K562 (cell line): ENCODE measurements around the gene CACNA1C. TPM values are rescaled to one million over a fixed set of nuclear protein-coding genes. Genes with fewer than 3 reads are reported as not detected.

Experiments used
- ATAC-seq: fragments of 200-7000 bp; cut with Tn5 transposase; 3 replicates; pipeline ENCODE4 v1.9.1; 2020; ENCODE audit warnings: moderate library complexity
- BruUV-seq: library from RNA; stranded (reverse); fragments of 400-500 nt; replicated peaks from 2 replicates; lab custom pipeline; 2021; lab: Mats Ljungman, UMichigan
- CTCF ChIA-PET: fragments of 300-600 bp; formaldehyde crosslinking; extraction: SDS; loops from one replicate; lab custom pipeline; 2021; ENCODE audit warnings: low intra/inter-chr PET ratio; lab: Yijun Ruan, JAX
- POLR2A ChIA-PET: fragments of 300-600, 350-650 bp; sonication (Branson Sonifier 250); formaldehyde crosslinking; extraction: SDS; loops from one replicate; lab custom pipeline; 2021; ENCODE audit warnings: antibody characterized with exemption, inconsistent platforms; lab: Yijun Ruan, JAX
- DNase-seq, 4 experiments: peaks; one replicate each; pipeline versions ENCODE4 v3.0.0 to v3.0.0-alpha.2; 2011 to 2018; ENCODE audit warnings: low spot score in 3 of 4, mixed read lengths in 3 of 4; ENCODE audit errors: extremely low read depth in 1 of 4
- FAIRE-seq: peaks from 2 replicates; lab custom pipeline; 2011; peaks lifted over from hg19 to GRCh38; lab: Jason Lieb, UNC
- H2AFZ ChIP-seq: 2 replicates; pipeline ENCODE4 v1.6.0; 2011; ENCODE audit warnings: low read depth, low read length, control low read depth, inconsistent platforms
- H3K27ac ChIP-seq: fragments of 200-600 bp; 3 replicates; pipeline ENCODE4 v1.8.0; 2011; ENCODE audit warnings: low read depth, mild to moderate bottlenecking, control low read depth, inconsistent platforms, low read length, moderate library complexity, mixed read lengths; ENCODE audit errors: extremely low read depth
- H3K27me3 ChIP-seq, 2 experiments: fragments of 300-600 bp in 1 of 2; 2 replicates in 1 of 2; 3 replicates in 1 of 2; pipeline versions ENCODE4 v1.6.0 to v1.8.0; 2011; ENCODE audit warnings: inconsistent platforms in 2 of 2, low read length in 2 of 2, mild to moderate bottlenecking in 1 of 2, mixed read lengths in 1 of 2, moderate library complexity in 1 of 2; ENCODE audit not compliant: control insufficient read depth in 2 of 2, insufficient read depth in 2 of 2
- H3K36me3 ChIP-seq: fragments of 300-600 bp; 3 replicates; pipeline ENCODE4 v1.8.0; 2011; ENCODE audit warnings: mild to moderate bottlenecking, low read length, inconsistent platforms; ENCODE audit not compliant: control insufficient read depth, insufficient read depth
- H3K4me1 ChIP-seq, 2 experiments: fragments of 200-600 bp in 1 of 2; replicated peaks in 1 of 2; 2 replicates in 1 of 2; 3 replicates in 1 of 2; pipeline versions ENCODE4 v1.5.1 to v1.8.0; 2011; ENCODE audit warnings: inconsistent platforms in 2 of 2, low read length in 2 of 2, mild to moderate bottlenecking in 1 of 2, mixed read lengths in 1 of 2, moderate library complexity in 1 of 2; ENCODE audit not compliant: control insufficient read depth in 2 of 2, insufficient read depth in 2 of 2
- H3K4me2 ChIP-seq: 2 replicates; pipeline ENCODE4 v1.6.1; 2011; ENCODE audit warnings: low read length, control low read depth, inconsistent platforms, mixed read lengths; ENCODE audit not compliant: insufficient read depth
- H3K4me3 ChIP-seq: fragments of 200-600 bp; sonication (generic), shearing (Covaris generic); 2 replicates; pipeline ENCODE4 v1.5.1; 2016; ENCODE audit warnings: control low read depth, inconsistent platforms
- H3K79me2 ChIP-seq: fragments of 200-600 bp; 3 replicates; pipeline ENCODE4 v1.8.0; 2011; ENCODE audit warnings: low read length, inconsistent platforms; ENCODE audit not compliant: control insufficient read depth, insufficient read depth
- H3K9ac ChIP-seq, 2 experiments: 2 replicates each; pipeline versions ENCODE4 v1.6.0 to v1.6.1; 2011; ENCODE audit warnings: low read depth in 2 of 2, low read length in 2 of 2, control low read depth in 1 of 2, inconsistent platforms in 1 of 2, mild to moderate bottlenecking in 1 of 2, mixed read lengths in 1 of 2; ENCODE audit not compliant: insufficient read depth in 1 of 2
- H3K9me1 ChIP-seq: one replicate; pipeline ENCODE4 v1.6.0; 2011; ENCODE audit warnings: inconsistent platforms, mild to moderate bottlenecking, low read length, moderate library complexity; ENCODE audit not compliant: control insufficient read depth, insufficient read depth
- H3K9me3 ChIP-seq: replicated peaks from 2 replicates; pipeline ENCODE4 v1.5.1; 2011; ENCODE audit warnings: low read depth, low read length, inconsistent platforms; ENCODE audit not compliant: control insufficient read depth, insufficient read depth
- H4K20me1 ChIP-seq: replicated peaks from 2 replicates; pipeline ENCODE4 v1.6.1; 2011; ENCODE audit warnings: low read length, inconsistent platforms, mixed read lengths; ENCODE audit not compliant: control insufficient read depth, insufficient read depth
- CHAMP1 ChIP-seq: fragments of 450-650 bp; IDR thresholded peaks from 2 replicates; pipeline ENCODE4 v1.6.1; 2016; ENCODE audit warnings: mild to moderate bottlenecking
- KLF6 ChIP-seq: fragments of 250-450 bp; sonication (Bioruptor Pico); IDR thresholded peaks from 2 replicates; pipeline ENCODE4 v1.4.0; 2020; ENCODE audit warnings: mild to moderate bottlenecking, moderate library complexity, borderline replicate concordance
- NCOA2 ChIP-seq, 2 experiments: fragments of 450-650 bp; IDR thresholded peaks; 2 replicates each; pipeline ENCODE4 v1.6.1; 2018; ENCODE audit warnings: mild to moderate bottlenecking in 2 of 2, moderate library complexity in 1 of 2; ENCODE audit not compliant: partially characterized antibody in 2 of 2
- PHB ChIP-seq: fragments of 250-450 bp; sonication (Bioruptor Pico); IDR thresholded peaks from 2 replicates; pipeline ENCODE4 v1.5.0; 2021
- SMARCB1 ChIP-seq: IDR thresholded peaks from 2 replicates; pipeline ENCODE4 v1.6.1; 2011; ENCODE audit warnings: improper control_type of control experiment, low read depth; ENCODE audit not compliant: insufficient read length
- SMC3 ChIP-seq: conservative IDR thresholded peaks from 2 replicates; pipeline ENCODE4 v1.6.1; 2011; ENCODE audit warnings: low read depth, low read length, improper control_type of control experiment; ENCODE audit not compliant: insufficient read depth
- SP2 ChIP-seq: IDR thresholded peaks from 2 replicates; pipeline ENCODE4 v1.6.1; 2011; ENCODE audit warnings: mild to moderate bottlenecking, low read depth, low read length, moderate library complexity; ENCODE audit not compliant: poor library complexity, severe bottlenecking; ENCODE audit errors: extremely low read depth
- WGBS: fragments of 100-300 bp; shearing (Covaris generic); methylation state at CpG from one replicate; pipeline ENCODE4 v1.1.6; 2016; ENCODE audit warnings: low coverage, mixed read lengths; ENCODE audit not compliant: insufficient coverage; ENCODE audit errors: missing lambda C conversion rate; 5-methylcytosine and 5-hydroxymethylcytosine counted together
- in situ Hi-C: fragments of 300-500 bp; cut with MboI; formaldehyde crosslinking; loops from 4 replicates; pipeline ENCODE4 v1.15.0; 2018; ENCODE audit warnings: inconsistent platforms, mixed read lengths
- intact Hi-C: fragments of 100-400 bp; cut with micrococcal nuclease; formaldehyde crosslinking; loops from 2 replicates; pipeline ENCODE4 v1.14.2; 2022
- polyA plus RNA-seq, 8 experiments: library from polyadenylated mRNA; depleted of rRNA in 4 of 8; stranded (reverse) in 5 of 8; unstranded in 3 of 8; fragments of >200 nt; fragmentation: Nextera tagmentation in 2 of 8; fragmentation: Illumina TruSeq in 1 of 8; extraction: Ambion mirVana in 2 of 8; extraction: Trizol in 1 of 8; gene quantifications; 2 replicates each; pipeline versions ENCODE4 v1.2.1 to v1.2.3, GENCODE V29; 2011 to 2014; ENCODE audit warnings: inconsistent platforms in 1 of 8, missing spikeins in 1 of 8
- total RNA-seq, 7 experiments: library from RNA; depleted of rRNA in 6 of 7; stranded (reverse); fragments of >200 nt in 6 of 7; fragmentation: Illumina TruSeq in 2 of 7; extraction: Trizol in 2 of 7; gene quantifications; 2 replicates each; pipeline versions ENCODE4 v1.2.1 to v1.2.3, GENCODE V29; 2011 to 2021; ENCODE audit warnings: low replicate concordance in 1 of 7

Gene CACNA1C
- total and polyA plus RNA-seq, 9 of the 15 experiments (the other 6 are each of a cell fraction or from before 2014, with no cell fraction given), result not detected

GRCh38 chr12:2555487-2556082, 502.8 kb downstream of the CACNA1C start (continued):
- TF ChIP-seq SMARCB1 (no peak), SMC3 (no peak), NCOA2 (IDR thresholded peaks at IDR 0.05; ENCODE audit: partially characterized antibody in 2 of 2) (no peak), PHB (CRISPR knock-in tag) (no peak)
- TF ChIP-seq, all 486 proteins: peak for 0

- intact Hi-C loops, result no loop called here
- Histone ChIP-seq H3K9ac (no peak overlapping the region), H3K4me3 (no peak overlapping the region), H3K27ac (no peak overlapping the region), H3K4me1 (no peaks in the 10 kb centered on the region), H3K27me3 (peaks cover 2 to 19% of the 10 kb centered on the region in 2 experiments; a peak in 4 of 5 replicates), H3K4me2 (no peak overlapping the region), H3K9me1 (no peaks in the 10 kb centered on the region), H3K9me3 (no peaks in the 10 kb centered on the region), H3K36me3 (no peaks in the 10 kb centered on the region), H4K20me1 (0 out of 2 replicates have a peak, but pooled peaks cover 3% of the 10 kb centered on the region), H3K79me2 (no peaks in the 10 kb centered on the region), H2AFZ (no peak overlapping the region)
- DNase-seq, result no peak
- TF ChIP-seq KLF6 (no peak), CHAMP1 (no peak), SP2 (no peak)
- FAIRE-seq, result no peak
- ChIA-PET CTCF (no interaction called here), POLR2A (interaction anchor here (0.7 kb wide), 1 partner anchor 85 kb away, joined by 3 read pairs; no protein-coding TSS in a partner anchor)
- WGBS, result 0% methylated on average over 3 of the region's 3 CpGs
- in situ Hi-C loops, result no loop called here
- no TSS peak for BruUV-seq
- ATAC-seq, result no peak
Observed at GRCh38 chr12:2557597-2557996, 504.8 kb downstream of the CACNA1C start.
